K562 (cell line): ENCODE data around the gene TXNIP. TPM values are rescaled to one million over a fixed set of nuclear protein-coding genes. Genes with fewer than 3 reads are reported as not detected.

Experiments used
- ARNT ChIP-seq, 2 experiments: fragments of 450-650 bp; IDR thresholded peaks; 2 replicates each; pipeline ENCODE4 v1.6.1; 2016; ENCODE audit warnings: mild to moderate bottlenecking in 1 of 2
- CCNT2 ChIP-seq: IDR thresholded peaks from 2 replicates; pipeline ENCODE4 v1.6.1; 2011; ENCODE audit warnings: borderline replicate concordance, low read depth, mild to moderate bottlenecking, moderate library complexity, mixed read lengths, low read length; ENCODE audit not compliant: insufficient read length; ENCODE audit errors: extremely low read depth
- DIDO1 ChIP-seq: fragments of 450-650 bp; IDR thresholded peaks from 2 replicates; pipeline ENCODE4 v1.6.1; 2016; ENCODE audit warnings: low read depth, missing biosample characterization, missing genetic modification characterization
- ESRRA ChIP-seq: fragments of 450-650 bp; IDR thresholded peaks from 2 replicates; pipeline ENCODE4 v1.6.1; 2014; ENCODE audit warnings: low read depth, mild to moderate bottlenecking, moderate library complexity, borderline replicate concordance
- ETV6 ChIP-seq, 3 experiments: fragments of 150-350 bp in 1 of 3; sonication (generic) in 1 of 3; formaldehyde crosslinking in 1 of 3; IDR thresholded peaks; 2 replicates each; pipeline versions ENCODE4 v1.6.1 to v1.8.0; 2014 to 2022; ENCODE audit warnings: borderline replicate concordance in 2 of 3, low read depth in 2 of 3, antibody characterized with exemption in 1 of 3, low read length in 1 of 3, mild to moderate bottlenecking in 1 of 3, missing genetic modification reagents in 1 of 3
- HDGF ChIP-seq: fragments of 450-650 bp; IDR thresholded peaks from 2 replicates; pipeline ENCODE4 v1.6.1; 2016
- LARP7 ChIP-seq: fragments of 450-650 bp; IDR thresholded peaks from 2 replicates; pipeline ENCODE4 v1.6.1; 2016
- PHF20 ChIP-seq: fragments of 450-650 bp; IDR thresholded peaks from 2 replicates; pipeline ENCODE4 v1.6.1; 2018; ENCODE audit not compliant: partially characterized antibody
- SLC30A9 ChIP-seq: fragments of 250-450 bp; sonication (Bioruptor Pico); IDR thresholded peaks from 2 replicates; pipeline ENCODE4 v1.8.0; 2022; ENCODE audit warnings: mild to moderate bottlenecking, moderate library complexity
- TAF7 ChIP-seq: fragments of 450-650 bp; IDR thresholded peaks from 2 replicates; pipeline ENCODE4 v1.6.1; 2016; ENCODE audit warnings: missing genetic modification characterization, missing compliant biosample characterization
- TCF7 ChIP-seq: sonication (generic); IDR thresholded peaks from 2 replicates; pipeline ENCODE4 v1.6.1; 2016; ENCODE audit warnings: antibody characterized with exemption, borderline replicate concordance
- TEAD2 ChIP-seq: fragments of 450-650 bp; IDR thresholded peaks from 2 replicates; pipeline ENCODE4 v1.6.1; 2016; ENCODE audit warnings: missing genetic modification characterization, control low read depth, missing compliant biosample characterization
- ZFX ChIP-seq: sonication (generic); formaldehyde crosslinking; IDR thresholded peaks from 2 replicates; pipeline ENCODE4 v1.8.0; 2022; ENCODE audit warnings: mild to moderate bottlenecking, missing genetic modification reagents, moderate library complexity
- ZNF184 ChIP-seq: sonication (generic); formaldehyde crosslinking; IDR thresholded peaks from 2 replicates; pipeline ENCODE4 v1.5.0; 2020; ENCODE audit warnings: missing genetic modification reagents
- ZNF3 ChIP-seq: fragments of 250-450 bp; sonication (Bioruptor Pico); IDR thresholded peaks from 2 replicates; pipeline ENCODE4 v1.5.0; 2021; ENCODE audit warnings: mild to moderate bottlenecking, moderate library complexity
- ZNF407 ChIP-seq: fragments of 450-650 bp; IDR thresholded peaks from 2 replicates; pipeline ENCODE4 v1.6.1; 2016; ENCODE audit warnings: low read depth
- ZNF551 ChIP-seq: fragments of 250-450 bp; sonication (Bioruptor Pico); IDR thresholded peaks from 2 replicates; pipeline ENCODE4 v1.5.0; 2021; ENCODE audit warnings: mild to moderate bottlenecking, moderate library complexity
- ZNF586 ChIP-seq: fragments of 450-650 bp; formaldehyde crosslinking; conservative IDR thresholded peaks from 2 replicates; pipeline ENCODE4 v1.4.0; 2020; ENCODE audit warnings: mild to moderate bottlenecking, moderate library complexity
- ZNF766 ChIP-seq: fragments of 200-800 bp; sonication (Bioruptor generic); conservative IDR thresholded peaks from 2 replicates; pipeline ENCODE4 v1.6.1; 2016; ENCODE audit warnings: missing genetic modification characterization, missing compliant biosample characterization
- ZNF785 ChIP-seq: fragments of 250-450 bp; sonication (Bioruptor Pico); IDR thresholded peaks from 2 replicates; pipeline ENCODE4 v1.4.0; 2020; ENCODE audit warnings: mild to moderate bottlenecking
- polyA plus RNA-seq, 8 experiments: library from polyadenylated mRNA; depleted of rRNA in 4 of 8; stranded (reverse) in 5 of 8; unstranded in 3 of 8; fragments of >200 nt; fragmentation: Nextera tagmentation in 2 of 8; fragmentation: Illumina TruSeq in 1 of 8; extraction: Ambion mirVana in 2 of 8; extraction: Trizol in 1 of 8; gene quantifications; 2 replicates each; pipeline versions ENCODE4 v1.2.1 to v1.2.3, GENCODE V29; 2011 to 2014; ENCODE audit warnings: inconsistent platforms in 1 of 8, missing spikeins in 1 of 8
- total RNA-seq, 7 experiments: library from RNA; depleted of rRNA in 6 of 7; stranded (reverse); fragments of >200 nt in 6 of 7; fragmentation: Illumina TruSeq in 2 of 7; extraction: Trizol in 2 of 7; gene quantifications; 2 replicates each; pipeline versions ENCODE4 v1.2.1 to v1.2.3, GENCODE V29; 2011 to 2021; ENCODE audit warnings: low replicate concordance in 1 of 7
- TF ChIP-seq, protein P1 (sequence below): sonication (generic); formaldehyde crosslinking; IDR thresholded peaks from 2 replicates; pipeline ENCODE4 v1.8.0; 2022; ENCODE audit warnings: mild to moderate bottlenecking, missing genetic modification reagents

The TXNIP gene
- total and polyA plus RNA-seq, 9 of the 15 experiments (the other 6 are each of a cell fraction or from before 2014, with no cell fraction given) = 120 to 499 (median 257) TPM

DNA sequence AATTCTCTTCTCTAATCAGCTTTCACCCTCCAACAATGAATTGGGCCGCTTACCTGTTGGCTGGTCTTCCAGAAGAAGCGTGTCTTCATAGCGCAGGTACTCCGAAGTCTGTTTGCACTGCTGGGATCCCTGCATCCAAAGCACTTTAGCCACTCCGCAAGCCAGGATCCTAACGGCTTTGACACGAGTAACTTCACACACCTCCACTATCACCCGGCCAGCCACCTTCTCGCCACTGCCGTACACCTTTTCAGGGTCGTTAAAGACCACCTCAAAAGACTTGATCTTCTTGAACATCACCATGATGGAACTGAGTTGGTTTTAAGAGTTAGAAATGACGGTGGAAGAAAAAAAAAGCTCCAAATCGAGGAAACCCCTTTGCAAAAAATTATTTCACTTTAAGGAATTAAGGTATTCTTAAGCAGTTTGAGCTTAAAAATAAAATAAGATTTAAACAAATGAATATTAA, 381 bp downstream of the TXNIP start (continued):
- no peak for TF ChIP-seq TEAD2 (tag)
- TF ChIP-seq ZNF184 (CRISPR knock-in tag) = no peak
- no peak for TF ChIP-seq ZNF586 (CRISPR knock-in tag)
- no peak for TF ChIP-seq ESRRA
- peak; percentile 32; the same call in 1 of the 2 replicates for TF ChIP-seq ZNF3 (CRISPR knock-in tag)
- TF ChIP-seq ZNF766 = no peak
- no peak for TF ChIP-seq DIDO1
- TF ChIP-seq ARNT (IDR thresholded peaks at IDR 0.05) = peak; percentile 72 to 90; a peak in 3 of 4 replicates
- no peak for TF ChIP-seq ZNF785 (CRISPR knock-in tag)
- TF ChIP-seq TCF7 = no peak
- TF ChIP-seq, protein P1, sequence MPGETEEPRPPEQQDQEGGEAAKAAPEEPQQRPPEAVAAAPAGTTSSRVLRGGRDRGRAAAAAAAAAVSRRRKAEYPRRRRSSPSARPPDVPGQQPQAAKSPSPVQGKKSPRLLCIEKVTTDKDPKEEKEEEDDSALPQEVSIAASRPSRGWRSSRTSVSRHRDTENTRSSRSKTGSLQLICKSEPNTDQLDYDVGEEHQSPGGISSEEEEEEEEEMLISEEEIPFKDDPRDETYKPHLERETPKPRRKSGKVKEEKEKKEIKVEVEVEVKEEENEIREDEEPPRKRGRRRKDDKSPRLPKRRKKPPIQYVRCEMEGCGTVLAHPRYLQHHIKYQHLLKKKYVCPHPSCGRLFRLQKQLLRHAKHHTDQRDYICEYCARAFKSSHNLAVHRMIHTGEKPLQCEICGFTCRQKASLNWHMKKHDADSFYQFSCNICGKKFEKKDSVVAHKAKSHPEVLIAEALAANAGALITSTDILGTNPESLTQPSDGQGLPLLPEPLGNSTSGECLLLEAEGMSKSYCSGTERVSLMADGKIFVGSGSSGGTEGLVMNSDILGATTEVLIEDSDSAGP (CRISPR knock-in tag) = 0 out of 2 replicates have a peak, but pooled peaks have one; percentile 48
- no peak for TF ChIP-seq ZFX
- TF ChIP-seq ZNF551 (CRISPR knock-in tag) = no peak
- no peak for TF ChIP-seq HDGF
- no peak for TF ChIP-seq ETV6 (IDR thresholded peaks at IDR 0.05; ENCODE audit: borderline replicate concordance in 1 of 2, low read depth in 2 of 2, low read length in 1 of 2)
- no peak for TF ChIP-seq ETV6 (CRISPR knock-in tag; IDR thresholded peaks at IDR 0.05; ENCODE audit: borderline replicate concordance)
- peak; percentile 95 for TF ChIP-seq LARP7
- TF ChIP-seq TAF7 (tag) = no peak
- no peak for TF ChIP-seq PHF20
- no peak for TF ChIP-seq ZNF407
- TF ChIP-seq SLC30A9 (CRISPR knock-in tag) = no peak
- TF ChIP-seq CCNT2 = peak; percentile 10
